CD4-positive, alpha-beta T cell (primary cell): Measurements from ENCODE around the gene SLC23A2. TPM values are rescaled to one million over a fixed set of nuclear protein-coding genes. Genes with fewer than 3 reads are reported as not detected.

Experiments
- ATAC-seq: fragments of 200-7000 bp; cut with Tn5 transposase; one replicate; pipeline ENCODE4 v1.10.0; 2022; ENCODE audit warnings: mild to moderate bottlenecking; ENCODE audit not compliant: poor library complexity
- CTCF ChIA-PET: fragments of 350-600 bp; sonication (Branson Sonifier 250); formaldehyde crosslinking; loops from one replicate; lab custom pipeline; 2021; ENCODE audit warnings: antibody characterized with exemption, inconsistent platforms; lab: Charles Lee
- POLR2A ChIA-PET: fragments of 350-600 bp; sonication (Branson Sonifier 250); formaldehyde crosslinking; loops from one replicate; lab custom pipeline; 2021; ENCODE audit warnings: antibody characterized with exemption, inconsistent platforms; lab: Charles Lee
- DNase-seq, 14 experiments: peaks; one replicate each; pipeline ENCODE4 v3.0.0-alpha.2; 2013 to 2020; ENCODE audit warnings: mixed read lengths in 2 of 14
- H3K27ac ChIP-seq, 2 donors: one replicate each; pipeline versions ENCODE4 v1.5.1 to v1.7.0; 2013; ENCODE audit warnings: low read length in 2 of 2, low read depth in 1 of 2, mild to moderate bottlenecking in 1 of 2
- H3K27me3 ChIP-seq, 2 experiments: 1 replicate in 1 of 2; 2 replicates in 1 of 2; pipeline versions ENCODE4 v1.6.1 to v1.7.0; 2013; ENCODE audit warnings: low read length in 2 of 2, control low read depth in 1 of 2, mild to moderate bottlenecking in 1 of 2, moderate library complexity in 1 of 2; ENCODE audit not compliant: insufficient read depth in 2 of 2, control insufficient read depth in 1 of 2
- H3K36me3 ChIP-seq: one replicate; pipeline ENCODE4 v1.6.1; 2013; ENCODE audit warnings: low read length, control low read depth; ENCODE audit not compliant: insufficient read depth
- H3K4me1 ChIP-seq: one replicate; pipeline ENCODE4 v1.6.1; 2013; ENCODE audit warnings: low read length, control low read depth; ENCODE audit not compliant: insufficient read depth
- H3K4me3 ChIP-seq: one replicate; pipeline ENCODE4 v1.5.1; 2013; ENCODE audit warnings: mild to moderate bottlenecking, low read length, moderate library complexity
- H3K9me3 ChIP-seq, 2 experiments: 1 replicate in 1 of 2; 2 replicates in 1 of 2; pipeline versions ENCODE4 v1.6.1 to v1.7.0; 2013; ENCODE audit warnings: low read length in 2 of 2, mild to moderate bottlenecking in 2 of 2, control low read depth in 1 of 2, moderate library complexity in 1 of 2; ENCODE audit not compliant: control insufficient read depth in 1 of 2, insufficient read depth in 1 of 2
- H3K27ac Mint-ChIP-seq: one replicate; pipeline ENCODE4 v1.8.0; 2020; ENCODE audit warnings: mixed read lengths
- H3K27me3 Mint-ChIP-seq: one replicate; pipeline ENCODE4 v1.8.0; 2021; ENCODE audit warnings: mixed read lengths
- H3K36me3 Mint-ChIP-seq: one replicate; pipeline ENCODE4 v1.8.0; 2021; ENCODE audit warnings: low read depth, mixed read lengths
- H3K4me1 Mint-ChIP-seq: one replicate; pipeline ENCODE4 v1.8.0; 2021; ENCODE audit warnings: low read depth, mixed read lengths
- H3K4me3 Mint-ChIP-seq: one replicate; pipeline ENCODE4 v1.8.0; 2020; ENCODE audit warnings: mild to moderate bottlenecking, mixed read lengths
- H3K9me3 Mint-ChIP-seq: one replicate; pipeline ENCODE4 v1.8.0; 2020; ENCODE audit warnings: mixed read lengths
- intact Hi-C, 2 experiments: fragments of 100-400 bp; cut with DNase I in 1 of 2; cut with micrococcal nuclease in 1 of 2; formaldehyde crosslinking; loops; one replicate each; pipeline versions ENCODE4 v1.15.1 to v1.9.0; 2023 to 2025; cut with DNase I, micrococcal nuclease
- total RNA-seq, 174 experiments: library from RNA in 2 of 174; stranded (reverse) in 2 of 174; gene quantifications; one replicate each; pipeline ENCODE4 v1.2.3 and lab custom pipeline; 2021 to 2026
- TF ChIP-seq, protein P1 (sequence below): fragments of 200-600 bp; IDR thresholded peaks from one replicate; pipeline ENCODE4 v1.8.0; 2022; ENCODE audit warnings: antibody characterized with exemption, mild to moderate bottlenecking

The SLC23A2 gene
- total RNA-seq, 2 experiments from 2014 or later = 22.8 to 23.0 TPM

DNA sequence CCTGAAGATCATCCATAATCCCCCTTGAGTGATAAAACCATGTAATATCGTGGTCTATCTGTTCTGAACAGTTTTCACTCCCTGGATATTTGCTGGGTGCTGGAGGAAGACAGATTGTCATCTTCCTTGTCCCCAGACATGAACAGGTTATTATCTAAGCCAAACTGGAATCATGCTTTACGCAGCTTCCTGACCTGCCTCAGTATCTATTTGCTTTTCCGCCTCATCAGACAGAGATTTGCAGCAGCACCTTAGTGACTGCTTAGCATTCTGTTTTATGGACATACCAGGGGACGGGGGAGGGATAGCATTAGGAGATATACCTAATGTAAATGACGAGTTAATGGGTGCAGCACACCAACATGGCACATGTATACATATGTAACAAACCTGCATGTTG is 124.6 kb downstream of the SLC23A2 start:
- Histone ChIP-seq H3K27ac (no peak overlapping the region), H3K4me3 (no peak overlapping the region), H3K9me3 (no peaks in the 10 kb centered on the region), H3K36me3 (peaks cover 56% of the 10 kb centered on the region), H3K4me1 (no peaks in the 10 kb centered on the region), H3K27me3 (no peaks in the 10 kb centered on the region)
- Mint-ChIP-seq H3K27ac (no peak overlapping the region), H3K9me3 (no peaks in the 10 kb centered on the region), H3K4me1 (no peaks in the 10 kb centered on the region), H3K4me3 (no peak overlapping the region), H3K36me3 (peaks cover 87% of the 10 kb centered on the region), H3K27me3 (no peaks in the 10 kb centered on the region)
- CTCF ChIA-PET = interaction anchor here (1.4 kb wide), 2 partner anchors 8 to 118 kb away, joined by 3 read pairs; no protein-coding TSS in a partner anchor
- POLR2A ChIA-PET = no interaction called here
- intact Hi-C loops = no loop called here
- DNase-seq (no peak), ATAC-seq (no peak)
- TF ChIP-seq, protein P1, sequence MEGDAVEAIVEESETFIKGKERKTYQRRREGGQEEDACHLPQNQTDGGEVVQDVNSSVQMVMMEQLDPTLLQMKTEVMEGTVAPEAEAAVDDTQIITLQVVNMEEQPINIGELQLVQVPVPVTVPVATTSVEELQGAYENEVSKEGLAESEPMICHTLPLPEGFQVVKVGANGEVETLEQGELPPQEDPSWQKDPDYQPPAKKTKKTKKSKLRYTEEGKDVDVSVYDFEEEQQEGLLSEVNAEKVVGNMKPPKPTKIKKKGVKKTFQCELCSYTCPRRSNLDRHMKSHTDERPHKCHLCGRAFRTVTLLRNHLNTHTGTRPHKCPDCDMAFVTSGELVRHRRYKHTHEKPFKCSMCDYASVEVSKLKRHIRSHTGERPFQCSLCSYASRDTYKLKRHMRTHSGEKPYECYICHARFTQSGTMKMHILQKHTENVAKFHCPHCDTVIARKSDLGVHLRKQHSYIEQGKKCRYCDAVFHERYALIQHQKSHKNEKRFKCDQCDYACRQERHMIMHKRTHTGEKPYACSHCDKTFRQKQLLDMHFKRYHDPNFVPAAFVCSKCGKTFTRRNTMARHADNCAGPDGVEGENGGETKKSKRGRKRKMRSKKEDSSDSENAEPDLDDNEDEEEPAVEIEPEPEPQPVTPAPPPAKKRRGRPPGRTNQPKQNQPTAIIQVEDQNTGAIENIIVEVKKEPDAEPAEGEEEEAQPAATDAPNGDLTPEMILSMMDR = no peak

DNA sequence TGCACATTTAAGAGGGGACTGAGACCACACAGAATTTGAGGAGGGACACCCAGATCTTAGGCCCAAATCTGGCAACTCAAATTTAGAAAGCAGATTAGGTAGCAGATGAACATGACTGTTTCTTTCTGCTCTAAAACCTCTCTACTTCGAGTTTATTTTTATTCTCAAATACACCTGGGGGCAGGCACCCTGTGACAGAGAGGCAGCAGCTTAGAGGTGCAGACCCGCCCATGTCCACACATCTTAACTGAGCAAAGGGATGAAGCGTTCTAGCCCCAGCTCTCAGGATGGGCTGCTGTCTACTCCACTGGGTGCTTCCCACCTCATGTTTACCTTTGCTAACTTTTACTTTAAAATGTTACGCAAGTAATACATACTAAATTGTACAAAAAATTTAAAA is 125.0 kb downstream of the SLC23A2 start:
- H3K36me3 ChIP-seq = peaks cover 52% of the 10 kb centered on the region
- no peaks in the 10 kb centered on the region for H3K9me3 ChIP-seq
- H3K27me3 Mint-ChIP-seq = no peaks in the 10 kb centered on the region
- H3K36me3 Mint-ChIP-seq = peaks cover 86% of the 10 kb centered on the region
- H3K9me3 Mint-ChIP-seq = no peaks in the 10 kb centered on the region
- no peak overlapping the region for H3K27ac ChIP-seq
- intact Hi-C loops = no loop called here
- H3K4me1 Mint-ChIP-seq = no peaks in the 10 kb centered on the region
- ATAC-seq (no peak), DNase-seq (no peak)
- ChIA-PET POLR2A (no interaction called here), CTCF (no interaction called here)
- TF ChIP-seq, protein P1 = no peak
- no peak overlapping the region for H3K27ac Mint-ChIP-seq
- H3K4me3 Mint-ChIP-seq = no peak overlapping the region
- H3K27me3 ChIP-seq = no peaks in the 10 kb centered on the region
- H3K4me1 ChIP-seq = no peaks in the 10 kb centered on the region
- no peak overlapping the region for H3K4me3 ChIP-seq

DNA sequence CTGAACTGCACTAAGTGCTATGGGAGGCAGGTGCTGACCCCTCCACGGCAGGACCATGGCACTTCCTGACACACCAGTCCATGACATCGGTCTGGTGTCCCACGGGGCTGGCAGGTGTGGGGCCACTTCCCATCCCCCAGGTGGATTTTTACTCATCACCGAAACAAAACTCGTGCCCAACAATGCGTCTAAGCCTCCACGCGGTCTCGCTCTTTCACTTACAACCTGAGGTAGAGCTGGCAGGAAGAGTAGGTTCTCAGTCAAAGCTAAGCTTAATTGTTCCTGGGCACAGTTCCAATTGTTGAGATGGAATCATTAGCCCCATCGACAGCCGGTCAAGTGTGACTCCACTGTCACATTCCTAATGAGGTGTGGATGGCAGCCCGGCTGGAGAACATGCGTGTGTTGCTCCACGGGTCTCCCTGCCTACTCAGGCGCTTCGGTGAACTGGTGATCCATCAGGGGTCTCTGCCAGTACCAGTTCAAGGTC is 125.7 kb downstream of the SLC23A2 start:
- Histone ChIP-seq H3K27me3 (no peaks in the 10 kb centered on the region), H3K36me3 (peaks cover 47% of the 10 kb centered on the region), H3K27ac (no peak overlapping the region), H3K4me3 (no peak overlapping the region), H3K4me1 (no peaks in the 10 kb centered on the region), H3K9me3 (no peaks in the 10 kb centered on the region)
- Mint-ChIP-seq H3K4me3 (no peak overlapping the region), H3K4me1 (no peaks in the 10 kb centered on the region), H3K36me3 (peaks cover 86% of the 10 kb centered on the region), H3K27ac (no peak overlapping the region), H3K9me3 (no peaks in the 10 kb centered on the region), H3K27me3 (no peaks in the 10 kb centered on the region)
- ChIA-PET POLR2A (no interaction called here), CTCF (no interaction called here)
- ATAC-seq = no peak
- no peak for DNase-seq
- TF ChIP-seq, protein P1 = no peak
- intact Hi-C loops = no loop called here
